T-helper 1 cell treated with Interleukin-12 subunit alpha and Interleukin-12 subunit beta and Interleukin-4 antibody, amounts not matched to agents 30 μg/mL and 1 μg/mL, for 36 hours (primary cell): ENCODE results near the gene TFDP2.
"Not testable (repeated sequence)": the region's sequence is repeated elsewhere in the genome, so short reads cannot be mapped to it uniquely, and the experiment has no call there.

Source experiments
- H3K27ac Mint-ChIP-seq: one replicate; pipeline ENCODE4 v1.8.0; 2021; ENCODE audit warnings: mild to moderate bottlenecking, mixed read lengths
- H3K27me3 Mint-ChIP-seq: one replicate; pipeline ENCODE4 v1.8.0; 2021; ENCODE audit warnings: low read depth, mixed read lengths
- H3K36me3 Mint-ChIP-seq: one replicate; pipeline ENCODE4 v1.8.0; 2021; ENCODE audit warnings: low read depth, mixed read lengths
- H3K4me1 Mint-ChIP-seq: one replicate; pipeline ENCODE4 v1.8.0; 2021; ENCODE audit warnings: low read depth, mixed read lengths
- H3K4me3 Mint-ChIP-seq: one replicate; pipeline ENCODE4 v1.8.0; 2021; ENCODE audit warnings: mild to moderate bottlenecking, moderate library complexity, mixed read lengths
- H3K9me3 Mint-ChIP-seq: one replicate; pipeline ENCODE4 v1.8.0; 2021; ENCODE audit warnings: mixed read lengths

The TFDP2 gene

GRCh38 chr3:142029052-142029642 lies 120.2 kb downstream of the TFDP2 start:
- peaks cover 17% of the 10 kb centered on the region for H3K4me1 Mint-ChIP-seq
- H3K27me3 Mint-ChIP-seq: no peaks in the 10 kb centered on the region
- no peaks in the 10 kb centered on the region for H3K36me3 Mint-ChIP-seq
- no peak overlapping the region for H3K27ac Mint-ChIP-seq
- peaks cover 4% of the 10 kb centered on the region for H3K9me3 Mint-ChIP-seq
- no peak overlapping the region for H3K4me3 Mint-ChIP-seq

GRCh38 chr3:142028243-142028777 lies 121.0 kb downstream of the TFDP2 start:
- H3K27me3 Mint-ChIP-seq: no peaks in the 10 kb centered on the region
- H3K36me3 Mint-ChIP-seq: no peaks in the 10 kb centered on the region
- peaks cover 4% of the 10 kb centered on the region for H3K9me3 Mint-ChIP-seq
- H3K27ac Mint-ChIP-seq: peak overlapping the region; percentile 28
- peak overlapping the region; percentile 88 for H3K4me3 Mint-ChIP-seq
- peaks cover 17% of the 10 kb centered on the region for H3K4me1 Mint-ChIP-seq

- Mint-ChIP-seq H3K4me3 (peak overlapping the region; percentile 76), H3K27ac (peak overlapping the region; percentile 16), H3K36me3 (no peaks in the 10 kb centered on the region), H3K4me1 (peaks cover 17% of the 10 kb centered on the region), H3K9me3 (peaks cover 4% of the 10 kb centered on the region), H3K27me3 (no peaks in the 10 kb centered on the region)
Observed at GRCh38 chr3:142027735-142028134, 121.6 kb downstream of the TFDP2 start.

- Mint-ChIP-seq H3K4me1 (peaks cover 14% of the 10 kb centered on the region), H3K27me3 (no peaks in the 10 kb centered on the region), H3K4me3 (peak overlapping the region; percentile 76), H3K9me3 (peaks cover under 1% of the 10 kb centered on the region), H3K27ac (no peak overlapping the region), H3K36me3 (no peaks in the 10 kb centered on the region)
Observed at GRCh38 chr3:142027300-142027699, 122.0 kb downstream of the TFDP2 start.

GRCh38 chr3:142026333-142026732 lies 123.0 kb downstream of the TFDP2 start:
- H3K4me1 Mint-ChIP-seq: peaks cover 16% of the 10 kb centered on the region
- H3K36me3 Mint-ChIP-seq: no peaks in the 10 kb centered on the region
- no peaks in the 10 kb centered on the region for H3K27me3 Mint-ChIP-seq
- H3K9me3 Mint-ChIP-seq: no peaks in the 10 kb centered on the region
- no peak overlapping the region for H3K4me3 Mint-ChIP-seq
- no peak overlapping the region for H3K27ac Mint-ChIP-seq

- Mint-ChIP-seq H3K36me3 (peaks cover 5% of the 10 kb centered on the region), H3K9me3 (no peaks in the 10 kb centered on the region), H3K4me1 (peaks cover 15% of the 10 kb centered on the region), H3K27me3 (no peaks in the 10 kb centered on the region), H3K4me3 (no peak overlapping the region), H3K27ac (no peak overlapping the region)
Observed at GRCh38 chr3:142022381-142022780, 127.0 kb downstream of the TFDP2 start.

GRCh38 chr3:142021127-142021526 lies 128.2 kb downstream of the TFDP2 start:
- peaks cover 5% of the 10 kb centered on the region for H3K36me3 Mint-ChIP-seq
- H3K4me1 Mint-ChIP-seq: peaks cover 12% of the 10 kb centered on the region
- no peaks in the 10 kb centered on the region for H3K9me3 Mint-ChIP-seq
- no peak overlapping the region for H3K4me3 Mint-ChIP-seq
- H3K27me3 Mint-ChIP-seq: no peaks in the 10 kb centered on the region
- H3K27ac Mint-ChIP-seq: peak overlapping the region; percentile 17

- Mint-ChIP-seq H3K27me3 (no peaks in the 10 kb centered on the region), H3K4me3 (no peak overlapping the region), H3K36me3 (peaks cover 5% of the 10 kb centered on the region), H3K27ac (peak overlapping the region; percentile 37), H3K4me1 (peaks cover 12% of the 10 kb centered on the region), H3K9me3 (no peaks in the 10 kb centered on the region)
Observed at GRCh38 chr3:142019794-142020320, 129.5 kb downstream of the TFDP2 start.

GRCh38 chr3:142013993-142014392 lies 135.4 kb downstream of the TFDP2 start:
- Mint-ChIP-seq H3K27ac (no peak overlapping the region), H3K9me3 (no peaks in the 10 kb centered on the region), H3K36me3 (no peaks in the 10 kb centered on the region), H3K27me3 (no peaks in the 10 kb centered on the region), H3K4me1 (no peaks in the 10 kb centered on the region), H3K4me3 (no peak overlapping the region)

GRCh38 chr3:142013326-142013980 lies 135.9 kb downstream of the TFDP2 start:
- Mint-ChIP-seq H3K27me3 (no peaks in the 10 kb centered on the region), H3K4me3 (no peak overlapping the region), H3K36me3 (no peaks in the 10 kb centered on the region), H3K27ac (no peak overlapping the region), H3K9me3 (no peaks in the 10 kb centered on the region), H3K4me1 (no peaks in the 10 kb centered on the region)

GRCh38 chr3:142009029-142009428 lies 140.3 kb downstream of the TFDP2 start:
- no peak overlapping the region for H3K4me3 Mint-ChIP-seq
- H3K36me3 Mint-ChIP-seq: no peaks in the 10 kb centered on the region
- H3K27ac Mint-ChIP-seq: no peak overlapping the region

GRCh38 chr3:142007710-142008399 lies 141.5 kb downstream of the TFDP2 start:
- Mint-ChIP-seq H3K4me3 (no peak overlapping the region), H3K27me3 (no peaks in the 10 kb centered on the region), H3K9me3 (no peaks in the 10 kb centered on the region), H3K36me3 (no peaks in the 10 kb centered on the region), H3K27ac (no peak overlapping the region), H3K4me1 (no peaks in the 10 kb centered on the region)

More at GRCh38 chr3:142009029-142009428, 140.3 kb downstream of the TFDP2 start:
- H3K4me1 Mint-ChIP-seq: no peaks in the 10 kb centered on the region
- no peaks in the 10 kb centered on the region for H3K9me3 Mint-ChIP-seq
- H3K27me3 Mint-ChIP-seq: no peaks in the 10 kb centered on the region

GRCh38 chr3:142004957-142005356 lies 144.4 kb downstream of the TFDP2 start:
- H3K4me3 Mint-ChIP-seq, H3K4me1 Mint-ChIP-seq, H3K9me3 Mint-ChIP-seq, H3K36me3 Mint-ChIP-seq, H3K27ac Mint-ChIP-seq, H3K27me3 Mint-ChIP-seq: not testable (repeated sequence)

- H3K4me3 Mint-ChIP-seq: no peak overlapping the region
- no peaks in the 10 kb centered on the region for H3K27me3 Mint-ChIP-seq
- H3K9me3 Mint-ChIP-seq: no peaks in the 10 kb centered on the region
- H3K36me3 Mint-ChIP-seq: no peaks in the 10 kb centered on the region
- H3K27ac Mint-ChIP-seq: no peak overlapping the region
- no peaks in the 10 kb centered on the region for H3K4me1 Mint-ChIP-seq
Observed at GRCh38 chr3:142004025-142004424, 145.3 kb downstream of the TFDP2 start.

GRCh38 chr3:142003291-142003690 lies 146.1 kb downstream of the TFDP2 start:
- no peak overlapping the region for H3K4me3 Mint-ChIP-seq
- H3K36me3 Mint-ChIP-seq: no peaks in the 10 kb centered on the region
- no peaks in the 10 kb centered on the region for H3K27me3 Mint-ChIP-seq
- H3K9me3 Mint-ChIP-seq: no peaks in the 10 kb centered on the region
- H3K27ac Mint-ChIP-seq: no peak overlapping the region
- H3K4me1 Mint-ChIP-seq: no peaks in the 10 kb centered on the region
